Measurements from ENCODE around the gene LARP4B.
A peak's percentile ranks its signal among the peaks of the same experiment; 100 is the strongest.

LARP4B gene

DNA sequence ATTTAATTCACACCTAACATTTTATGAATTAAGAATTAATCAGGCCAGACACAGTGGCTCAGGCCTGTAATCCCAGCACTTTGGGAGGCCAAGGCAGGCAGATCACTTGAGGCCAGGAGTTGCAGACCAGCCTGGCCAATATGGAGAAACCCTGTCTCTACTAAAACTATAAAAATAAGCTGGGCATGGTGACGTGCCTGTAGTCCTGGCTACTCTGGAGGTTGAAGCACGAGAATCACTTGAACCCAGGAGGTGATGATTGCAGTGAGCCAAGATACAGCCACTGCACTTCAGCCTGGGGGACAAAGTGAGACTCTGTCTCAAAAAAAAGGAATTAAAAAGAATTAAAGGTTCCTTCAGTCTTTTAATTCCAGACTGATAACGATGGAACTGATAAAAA, 11.1 kb downstream of the LARP4B start:
- TF ChIP-seq, protein P1, sequence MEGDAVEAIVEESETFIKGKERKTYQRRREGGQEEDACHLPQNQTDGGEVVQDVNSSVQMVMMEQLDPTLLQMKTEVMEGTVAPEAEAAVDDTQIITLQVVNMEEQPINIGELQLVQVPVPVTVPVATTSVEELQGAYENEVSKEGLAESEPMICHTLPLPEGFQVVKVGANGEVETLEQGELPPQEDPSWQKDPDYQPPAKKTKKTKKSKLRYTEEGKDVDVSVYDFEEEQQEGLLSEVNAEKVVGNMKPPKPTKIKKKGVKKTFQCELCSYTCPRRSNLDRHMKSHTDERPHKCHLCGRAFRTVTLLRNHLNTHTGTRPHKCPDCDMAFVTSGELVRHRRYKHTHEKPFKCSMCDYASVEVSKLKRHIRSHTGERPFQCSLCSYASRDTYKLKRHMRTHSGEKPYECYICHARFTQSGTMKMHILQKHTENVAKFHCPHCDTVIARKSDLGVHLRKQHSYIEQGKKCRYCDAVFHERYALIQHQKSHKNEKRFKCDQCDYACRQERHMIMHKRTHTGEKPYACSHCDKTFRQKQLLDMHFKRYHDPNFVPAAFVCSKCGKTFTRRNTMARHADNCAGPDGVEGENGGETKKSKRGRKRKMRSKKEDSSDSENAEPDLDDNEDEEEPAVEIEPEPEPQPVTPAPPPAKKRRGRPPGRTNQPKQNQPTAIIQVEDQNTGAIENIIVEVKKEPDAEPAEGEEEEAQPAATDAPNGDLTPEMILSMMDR (IDR thresholded peaks at IDR 0.05; ENCODE audit: low read depth, low read length, missing control alignments) = no peak
- DNase-seq (ENCODE audit: low read depth) = no peak
- no peak overlapping the region for H3K4me3 ChIP-seq (ENCODE audit: low read depth, low read length)
- in situ Hi-C loops (cut with HindIII; ENCODE audit: low sequenced_read_pairs) = no loop called here

DNA sequence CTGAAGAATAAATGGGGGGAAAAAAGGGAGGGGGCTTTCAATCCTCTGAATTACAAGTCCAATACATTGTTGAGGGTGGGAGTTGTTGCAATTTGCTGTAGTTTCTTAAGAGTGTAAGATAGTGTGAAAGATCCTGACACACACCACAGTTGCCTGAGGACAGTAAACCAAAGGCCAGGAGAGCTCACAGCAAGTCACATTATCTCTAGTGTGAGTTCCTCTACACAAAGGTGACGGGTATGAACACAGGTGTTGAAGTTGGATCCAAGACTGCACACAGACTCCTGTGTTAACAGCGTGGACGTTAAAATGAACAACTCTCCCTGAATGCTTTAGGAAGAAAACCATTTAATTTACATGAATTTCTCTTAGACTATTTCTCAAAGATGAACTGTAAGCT, 12.0 kb downstream of the LARP4B start:
- H3K4me3 ChIP-seq (ENCODE audit: low read depth, low read length) = no peak overlapping the region
- TF ChIP-seq, protein P1 (IDR thresholded peaks at IDR 0.05; ENCODE audit: low read depth, low read length, missing control alignments) = no peak
- DNase-seq (ENCODE audit: low read depth) = no peak
- in situ Hi-C loops (cut with HindIII; ENCODE audit: low sequenced_read_pairs) = no loop called here

DNA sequence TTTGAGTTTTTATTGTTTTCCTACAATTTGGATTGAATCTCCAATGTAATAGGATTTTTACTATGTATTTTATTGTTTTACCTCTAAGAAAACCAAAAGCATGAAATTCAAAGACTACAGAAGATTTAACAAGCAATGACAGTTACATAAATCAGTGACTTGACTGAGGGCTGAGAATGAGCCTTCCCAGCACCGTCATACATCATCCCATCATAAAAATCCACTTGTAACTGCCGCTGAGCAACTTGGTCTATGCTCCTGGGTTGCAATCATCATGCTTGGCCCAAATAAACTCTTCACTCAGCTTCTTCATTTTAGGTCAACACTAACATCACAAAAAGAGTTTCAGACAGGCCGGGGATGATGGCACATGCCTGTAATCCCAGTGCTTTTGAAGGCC, 13.5 kb downstream of the LARP4B start:
- DNase-seq (ENCODE audit: low read depth) = no peak
- no peak overlapping the region for H3K4me3 ChIP-seq (ENCODE audit: low read depth, low read length)
- TF ChIP-seq, protein P1 (IDR thresholded peaks at IDR 0.05; ENCODE audit: low read depth, low read length, missing control alignments) = no peak
- in situ Hi-C loops (cut with HindIII; ENCODE audit: low sequenced_read_pairs) = no loop called here

DNA sequence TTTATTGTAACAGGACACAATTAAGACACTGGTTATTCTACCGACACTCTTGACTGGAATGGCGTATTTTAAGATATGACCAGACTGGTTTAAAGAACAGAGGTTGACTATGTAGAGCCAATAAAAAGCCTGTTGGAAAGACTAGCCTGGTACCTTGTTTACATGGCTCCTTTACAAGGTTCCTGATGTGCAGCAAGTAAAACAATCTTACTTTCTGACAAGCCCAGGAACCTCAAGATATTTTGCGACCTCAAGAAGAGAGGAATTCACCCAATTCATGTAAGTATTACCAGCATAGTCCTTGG, 14.1 kb downstream of the LARP4B start:
- in situ Hi-C loops (cut with HindIII; ENCODE audit: low sequenced_read_pairs) = no loop called here
- TF ChIP-seq, protein P1 (IDR thresholded peaks at IDR 0.05; ENCODE audit: low read depth, low read length, missing control alignments) = no peak
- no peak overlapping the region for H3K4me3 ChIP-seq (ENCODE audit: low read depth, low read length)
- no peak for DNase-seq (ENCODE audit: low read depth)

DNA sequence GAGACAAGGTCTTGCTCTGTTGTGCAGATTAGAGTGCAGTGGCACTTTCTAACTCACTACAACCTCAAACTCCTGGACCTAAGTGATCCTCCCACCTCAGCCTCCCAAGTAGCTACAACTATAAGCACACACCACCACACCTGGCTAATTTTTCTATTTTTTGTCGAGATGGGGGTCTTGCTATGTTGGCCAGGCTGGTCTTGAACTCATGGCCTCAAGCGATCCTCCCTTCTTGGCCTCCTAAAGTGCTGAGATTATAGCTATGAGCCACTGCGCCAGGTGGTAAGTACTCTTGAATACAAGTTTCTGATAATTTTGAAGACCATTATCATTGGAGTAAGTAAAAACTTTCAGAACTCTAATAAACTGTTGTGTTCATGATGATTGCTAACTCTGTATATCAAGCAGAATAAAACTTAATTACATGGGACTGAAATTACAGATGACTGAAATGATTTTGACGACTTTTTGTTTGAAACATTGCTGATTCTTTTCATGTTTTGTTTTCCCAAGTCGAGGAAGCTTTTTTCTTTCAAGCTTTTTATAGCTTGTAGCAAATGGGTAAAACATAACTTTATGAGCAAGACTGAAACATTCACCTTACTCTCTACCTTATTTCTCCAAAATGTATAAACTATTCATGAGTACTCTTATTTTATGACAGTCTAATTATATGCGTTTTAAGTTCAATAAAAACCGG, 14.6 kb downstream of the LARP4B start:
- no peak overlapping the region for H3K4me3 ChIP-seq (ENCODE audit: low read depth, low read length)
- TF ChIP-seq, protein P1 (IDR thresholded peaks at IDR 0.05; ENCODE audit: low read depth, low read length, missing control alignments) = no peak
- no peak for DNase-seq (ENCODE audit: low read depth)
- in situ Hi-C loops (cut with HindIII; ENCODE audit: low sequenced_read_pairs) = no loop called here

DNA sequence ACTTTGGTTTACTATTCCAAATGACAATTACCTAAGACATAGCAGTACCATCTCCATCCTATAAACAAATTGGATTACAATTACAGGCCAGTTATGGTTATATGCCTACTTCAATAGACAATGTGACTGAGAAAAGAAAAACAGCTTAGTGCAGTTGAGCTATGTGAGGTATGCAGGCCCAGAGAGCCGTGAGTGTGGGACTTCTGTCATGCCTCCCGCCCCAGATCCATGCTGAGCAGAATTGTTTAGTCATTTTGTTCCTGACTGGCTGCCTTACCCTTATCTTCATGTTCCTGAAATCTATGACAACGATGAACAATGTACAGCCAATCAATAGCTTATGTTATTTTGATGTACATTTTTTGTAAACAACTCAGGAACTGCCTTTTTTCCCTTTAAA, 21.7 kb downstream of the LARP4B start:
- peak; percentile 29 for DNase-seq (ENCODE audit: low read depth)
- TF ChIP-seq, protein P1 (IDR thresholded peaks at IDR 0.05; ENCODE audit: low read depth, low read length, missing control alignments) = no peak

More for the DNA sequence above, 21.7 kb downstream of the LARP4B start:
- no peak overlapping the region for H3K4me3 ChIP-seq (ENCODE audit: low read depth, low read length)
- in situ Hi-C loops (cut with HindIII; ENCODE audit: low sequenced_read_pairs) = no loop called here
